Endothelial cell of umbilical vein (primary cell): Measurements from ENCODE around the gene NXT2. TPM values are rescaled to one million over a fixed set of nuclear protein-coding genes. Genes with fewer than 3 reads are reported as not detected.

Source experiments
- BruUV-seq: library from RNA; stranded (reverse); fragments of 400-500 nt; replicated peaks from 2 replicates; lab custom pipeline; 2021; lab: Mats Ljungman, UMichigan
- CTCF ChIA-PET: fragments of 300-600, 350-600 bp; sonication (Branson Sonifier 250); formaldehyde crosslinking; loops from one replicate; lab custom pipeline; 2021; ENCODE audit warnings: antibody characterized with exemption, inconsistent platforms; lab: Charles Lee
- POLR2A ChIA-PET: fragments of 300-600, 350-600 bp; sonication (Branson Sonifier 250); formaldehyde crosslinking; loops from one replicate; lab custom pipeline; 2021; ENCODE audit warnings: antibody characterized with exemption, inconsistent platforms; lab: Charles Lee
- DNase-seq: peaks from one replicate; pipeline ENCODE4 v3.0.0-alpha.2; 2011; ENCODE audit warnings: low read depth, low spot score
- FAIRE-seq: peaks from 2 replicates; lab custom pipeline; 2011; peaks lifted over from hg19 to GRCh38; lab: Jason Lieb, UNC
- H2AFZ ChIP-seq: 2 replicates; pipeline ENCODE4 v1.6.0; 2012; ENCODE audit warnings: low read depth, low read length, control low read depth, inconsistent platforms
- H3K27ac ChIP-seq: 2 replicates; pipeline ENCODE4 v1.5.1; 2011; ENCODE audit warnings: low read depth, mild to moderate bottlenecking, control low read depth, low read length, moderate library complexity; ENCODE audit not compliant: insufficient read depth
- H3K27me3 ChIP-seq, 2 experiments: 2 replicates each; pipeline versions ENCODE4 v1.6.0 to v1.6.1; 2011; ENCODE audit warnings: low read length in 2 of 2, mixed read lengths in 1 of 2; ENCODE audit not compliant: control insufficient read depth in 2 of 2, insufficient read depth in 2 of 2
- H3K36me3 ChIP-seq, 2 experiments: 2 replicates in 1 of 2; 3 replicates in 1 of 2; pipeline ENCODE4 v1.5.1; 2011; ENCODE audit warnings: low read length in 2 of 2, mild to moderate bottlenecking in 1 of 2, moderate library complexity in 1 of 2; ENCODE audit not compliant: control insufficient read depth in 2 of 2, insufficient read depth in 2 of 2; ENCODE audit errors: extremely low read depth in 1 of 2
- H3K4me1 ChIP-seq: 3 replicates; pipeline ENCODE4 v1.5.1; 2011; ENCODE audit warnings: mild to moderate bottlenecking, low read length; ENCODE audit not compliant: control insufficient read depth, insufficient read depth; ENCODE audit errors: extremely low read depth
- H3K4me2 ChIP-seq: 2 replicates; pipeline ENCODE4 v1.6.1; 2011; ENCODE audit warnings: low read length, control low read depth, mixed read lengths; ENCODE audit not compliant: insufficient read depth
- H3K4me3 ChIP-seq, 3 experiments: fragments of 200-600 bp in 1 of 3; sonication (generic), shearing (Covaris generic) in 1 of 3; replicated peaks in 1 of 3; 2 replicates each; pipeline ENCODE4 v1.5.1; 2011 to 2016; ENCODE audit warnings: control low read depth in 3 of 3, low read length in 3 of 3, mild to moderate bottlenecking in 2 of 3, inconsistent platforms in 1 of 3, low read depth in 1 of 3, moderate library complexity in 1 of 3; ENCODE audit not compliant: insufficient read depth in 1 of 3
- H3K79me2 ChIP-seq: 2 replicates; pipeline ENCODE4 v1.6.0; 2012; ENCODE audit warnings: low read length, inconsistent platforms; ENCODE audit not compliant: control insufficient read depth, insufficient read depth
- H3K9ac ChIP-seq: replicated peaks from 2 replicates; pipeline ENCODE3; 2011; ENCODE audit warnings: low read length, control low read depth; ENCODE audit not compliant: insufficient read depth; ENCODE audit errors: extremely low read depth
- H3K9me1 ChIP-seq: replicated peaks from 3 replicates; pipeline ENCODE4 v1.6.0; 2011; ENCODE audit warnings: mild to moderate bottlenecking, low read length; ENCODE audit not compliant: control insufficient read depth, insufficient read depth; ENCODE audit errors: extremely low read depth
- H3K9me3 ChIP-seq: replicated peaks from 2 replicates; pipeline ENCODE4 v1.5.1; 2012; ENCODE audit warnings: low read length, inconsistent platforms; ENCODE audit not compliant: control insufficient read depth, insufficient read depth
- H4K20me1 ChIP-seq: replicated peaks from 2 replicates; pipeline ENCODE3; 2011; ENCODE audit warnings: mild to moderate bottlenecking, low read length; ENCODE audit not compliant: control insufficient read depth, insufficient read depth; ENCODE audit errors: extremely low read depth
- EZH2 ChIP-seq: IDR thresholded peaks from 2 replicates; pipeline ENCODE4 v1.6.1; 2012; ENCODE audit warnings: borderline replicate concordance, low read depth, mild to moderate bottlenecking, moderate library complexity, low read length, inconsistent platforms; ENCODE audit not compliant: severe bottlenecking
- FOS ChIP-seq: IDR thresholded peaks from 2 replicates; pipeline ENCODE4 v1.6.1; 2011; ENCODE audit warnings: mild to moderate bottlenecking, low read length, moderate library complexity, borderline replicate concordance; ENCODE audit not compliant: insufficient read depth
- GATA2 ChIP-seq: IDR thresholded peaks from 2 replicates; pipeline ENCODE4 v1.7.0; 2011; ENCODE audit warnings: low read depth, mild to moderate bottlenecking, moderate library complexity, mixed read lengths, low read length; ENCODE audit not compliant: insufficient read length, insufficient read depth
- JUN ChIP-seq: IDR thresholded peaks from 2 replicates; pipeline ENCODE4 v1.6.1; 2011; ENCODE audit warnings: borderline replicate concordance, low read depth; ENCODE audit not compliant: insufficient read length, insufficient read depth
- MAX ChIP-seq: IDR thresholded peaks from 2 replicates; pipeline ENCODE4 v1.6.1; 2011; ENCODE audit not compliant: insufficient read depth, insufficient read length
- MYC ChIP-seq: IDR thresholded peaks from one replicate; pipeline ENCODE4 v1.6.1; 2011; ENCODE audit warnings: mild to moderate bottlenecking, low read depth, low read length
- POLR2A ChIP-seq: IDR thresholded peaks from 2 replicates; pipeline ENCODE4 v1.6.1; 2012; ENCODE audit warnings: low read depth, mild to moderate bottlenecking, control low read depth, low read length
- POLR2AphosphoS5 ChIP-seq: IDR thresholded peaks from 2 replicates; pipeline ENCODE4 v1.6.1; 2012; ENCODE audit warnings: low read depth, mild to moderate bottlenecking, control low read depth, low read length, moderate library complexity; ENCODE audit not compliant: insufficient read depth
- dilution Hi-C: fragments of 300-500 bp; cut with MboI; formaldehyde crosslinking; loops from one replicate; pipeline ENCODE4 v1.15.0; 2019; ENCODE audit warnings: low sequenced_read_pairs; ENCODE audit not compliant: extremely low pct_ligation_motif_present
- intact Hi-C: fragments of 100-400 bp; cut with micrococcal nuclease; formaldehyde crosslinking; loops from one replicate; pipeline ENCODE4 v1.10.0; 2022
- polyA plus RNA-seq, 4 experiments: library from polyadenylated mRNA; depleted of rRNA in 3 of 4; stranded (reverse) in 3 of 4; unstranded in 1 of 4; fragments of >200 nt; gene quantifications; 2 replicates each; pipeline versions ENCODE4 v1.2.1 to v1.2.3, GENCODE V29; 2011 to 2012; ENCODE audit warnings: missing spikeins in 1 of 4
- total RNA-seq: library from RNA; stranded (reverse); gene quantifications from 2 replicates; pipeline ENCODE4 v1.2.3, GENCODE V29; 2021
- TF ChIP-seq, protein P1 (sequence below), 2 donors: IDR thresholded peaks; 1 replicate in 1 of 2; 2 replicates in 1 of 2; pipeline ENCODE4 v1.5.1; 2011; ENCODE audit warnings: low read length in 2 of 2, mild to moderate bottlenecking in 2 of 2, moderate library complexity in 2 of 2, control low read depth in 1 of 2, inconsistent platforms in 1 of 2, low read depth in 1 of 2; ENCODE audit not compliant: insufficient read depth in 1 of 2; ENCODE audit errors: extremely low read depth in 1 of 2

NXT2 gene
- total and polyA plus RNA-seq, 2 donors (not counting 3 experiments of a cell fraction or from before 2014, with no cell fraction given), result 2.2 to 3.8 TPM

DNA sequence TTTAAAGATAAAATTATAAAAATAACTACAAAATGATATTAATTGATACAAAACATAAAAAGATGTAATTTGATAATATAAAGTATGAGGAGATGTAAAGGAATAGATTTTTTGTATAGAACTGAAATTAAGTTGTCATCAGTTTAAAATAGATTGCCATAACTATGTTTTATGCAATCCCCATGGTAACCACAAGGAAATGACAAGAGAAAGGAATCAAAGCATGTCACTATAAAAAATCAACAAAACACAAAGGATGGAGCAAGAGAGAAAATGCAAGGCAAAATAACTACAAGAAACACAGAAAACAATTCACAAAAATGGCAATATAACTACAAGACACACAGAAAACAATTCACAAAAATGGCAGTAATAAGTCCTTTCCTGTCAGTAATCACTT lies 27.7 kb upstream of the NXT2 start:
- Histone ChIP-seq H3K4me1 (no peaks in the 10 kb centered on the region), H3K27ac (no peak overlapping the region), H3K79me2 (no peaks in the 10 kb centered on the region), H4K20me1 (no peaks in the 10 kb centered on the region), H2AFZ (no peak overlapping the region), H3K36me3 (no peaks in the 10 kb centered on the region), H3K9me3 (no peaks in the 10 kb centered on the region), H3K4me2 (no peak overlapping the region), H3K4me3 (no peak overlapping the region), H3K27me3 (peaks cover 0 to 2% of the 10 kb centered on the region in 2 experiments), H3K9ac (no peak overlapping the region), H3K9me1 (no peaks in the 10 kb centered on the region)
- CTCF ChIA-PET, result no interaction called here
- FAIRE-seq (no peak), DNase-seq (no peak)
- no TSS peak for BruUV-seq
- TF ChIP-seq JUN (no peak), MAX (no peak), EZH2 (no peak), FOS (no peak), POLR2AphosphoS5 (no peak), GATA2 (no peak), MYC (no peak), POLR2A (no peak)
- TF ChIP-seq, protein P1, sequence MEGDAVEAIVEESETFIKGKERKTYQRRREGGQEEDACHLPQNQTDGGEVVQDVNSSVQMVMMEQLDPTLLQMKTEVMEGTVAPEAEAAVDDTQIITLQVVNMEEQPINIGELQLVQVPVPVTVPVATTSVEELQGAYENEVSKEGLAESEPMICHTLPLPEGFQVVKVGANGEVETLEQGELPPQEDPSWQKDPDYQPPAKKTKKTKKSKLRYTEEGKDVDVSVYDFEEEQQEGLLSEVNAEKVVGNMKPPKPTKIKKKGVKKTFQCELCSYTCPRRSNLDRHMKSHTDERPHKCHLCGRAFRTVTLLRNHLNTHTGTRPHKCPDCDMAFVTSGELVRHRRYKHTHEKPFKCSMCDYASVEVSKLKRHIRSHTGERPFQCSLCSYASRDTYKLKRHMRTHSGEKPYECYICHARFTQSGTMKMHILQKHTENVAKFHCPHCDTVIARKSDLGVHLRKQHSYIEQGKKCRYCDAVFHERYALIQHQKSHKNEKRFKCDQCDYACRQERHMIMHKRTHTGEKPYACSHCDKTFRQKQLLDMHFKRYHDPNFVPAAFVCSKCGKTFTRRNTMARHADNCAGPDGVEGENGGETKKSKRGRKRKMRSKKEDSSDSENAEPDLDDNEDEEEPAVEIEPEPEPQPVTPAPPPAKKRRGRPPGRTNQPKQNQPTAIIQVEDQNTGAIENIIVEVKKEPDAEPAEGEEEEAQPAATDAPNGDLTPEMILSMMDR (IDR thresholded peaks at IDR 0.05; ENCODE audit: extremely low read depth in 1 of 2, insufficient read depth in 1 of 2, low read depth in 1 of 2, low read length in 2 of 2), result no peak
- dilution Hi-C loops, result no loop called here
- POLR2A ChIA-PET, result no interaction called here
- intact Hi-C loops, result no loop called here
